SU-DHL-6 (cell line): ENCODE data around the gene OLFM1.

ENCODE experiments used
- H2AFZ ChIP-seq: fragments of 200-600 bp; sonication (generic); 2 replicates; pipeline ENCODE4 v1.6.1; 2014; ENCODE audit warnings: low read depth, mild to moderate bottlenecking, moderate library complexity, mixed read lengths, antibody characterized with exemption, low read length; ENCODE audit not compliant: severe bottlenecking
- H3F3A ChIP-seq: fragments of 200-600 bp; shearing (Covaris generic); 2 replicates; pipeline ENCODE4 v1.6.0; 2016; ENCODE audit warnings: antibody characterized with exemption, mild to moderate bottlenecking; ENCODE audit not compliant: insufficient read depth
- H3K27ac ChIP-seq: fragments of 200-600 bp; sonication (generic); 2 replicates; pipeline ENCODE4 v1.5.1; 2016; ENCODE audit warnings: low read depth, mild to moderate bottlenecking, low read length, moderate library complexity, mixed read lengths
- H3K27me3 ChIP-seq: fragments of 200-600 bp; sonication (generic), shearing (Covaris generic); 2 replicates; pipeline ENCODE4 v1.6.0; 2014; ENCODE audit warnings: mild to moderate bottlenecking, low read length
- H3K36me3 ChIP-seq: fragments of 200-600 bp; sonication (generic); 2 replicates; pipeline ENCODE4 v1.6.1; 2014; ENCODE audit warnings: mild to moderate bottlenecking, low read length, mixed read lengths
- H3K4me2 ChIP-seq: fragments of 300-600, 200-600 bp; shearing (Covaris generic), sonication (generic); 2 replicates; pipeline ENCODE4 v1.6.0; 2014; ENCODE audit warnings: low read length, low read depth, mild to moderate bottlenecking; ENCODE audit not compliant: poor library complexity, severe bottlenecking
- H3K4me3 ChIP-seq: fragments of 200-600 bp; sonication (generic); 2 replicates; pipeline ENCODE4 v1.5.1; 2014; ENCODE audit warnings: antibody characterized with exemption, low read length, mild to moderate bottlenecking, mixed read lengths; ENCODE audit not compliant: insufficient read depth, poor library complexity, severe bottlenecking
- H3K79me2 ChIP-seq: fragments of 200-600 bp; sonication (generic); 2 replicates; pipeline ENCODE4 v1.6.1; 2014; ENCODE audit warnings: mild to moderate bottlenecking, low read length, moderate library complexity; ENCODE audit not compliant: insufficient read depth
- H3K9ac ChIP-seq: fragments of 200-600 bp; sonication (generic); 2 replicates; pipeline ENCODE4 v1.7.0; 2014; ENCODE audit warnings: mild to moderate bottlenecking, low read length
- H3K9me2 ChIP-seq: fragments of 200-600 bp; sonication (generic); replicated peaks from 2 replicates; pipeline ENCODE4 v1.6.1; 2014; ENCODE audit warnings: low read length; ENCODE audit not compliant: insufficient read depth
- H3K9me3 ChIP-seq: fragments of 200-600 bp; sonication (generic); 2 replicates; pipeline ENCODE4 v1.6.1; 2014; ENCODE audit warnings: low read length, mixed read lengths; ENCODE audit not compliant: insufficient read depth
- H4K20me1 ChIP-seq: fragments of 200-600 bp; sonication (generic); 2 replicates; pipeline ENCODE4 v1.6.1; 2014; ENCODE audit warnings: low read depth, mild to moderate bottlenecking, antibody characterized with exemption, low read length, moderate library complexity, mixed read lengths
- EZH2phosphoT487 ChIP-seq: fragments of 200-600 bp; sonication (generic), shearing (Covaris generic); conservative IDR thresholded peaks from 2 replicates; pipeline ENCODE4 v1.6.1; 2018; ENCODE audit warnings: mild to moderate bottlenecking, antibody characterized with exemption, low read length, moderate library complexity, mixed read lengths
- TF ChIP-seq, protein P1 (sequence below): fragments of 200-600 bp; sonication (generic); IDR thresholded peaks from one replicate; pipeline ENCODE4 v1.5.1; 2017; ENCODE audit warnings: antibody characterized with exemption, mild to moderate bottlenecking, low read length, moderate library complexity; ENCODE audit not compliant: insufficient read depth, poor library complexity, severe bottlenecking

Gene OLFM1

DNA sequence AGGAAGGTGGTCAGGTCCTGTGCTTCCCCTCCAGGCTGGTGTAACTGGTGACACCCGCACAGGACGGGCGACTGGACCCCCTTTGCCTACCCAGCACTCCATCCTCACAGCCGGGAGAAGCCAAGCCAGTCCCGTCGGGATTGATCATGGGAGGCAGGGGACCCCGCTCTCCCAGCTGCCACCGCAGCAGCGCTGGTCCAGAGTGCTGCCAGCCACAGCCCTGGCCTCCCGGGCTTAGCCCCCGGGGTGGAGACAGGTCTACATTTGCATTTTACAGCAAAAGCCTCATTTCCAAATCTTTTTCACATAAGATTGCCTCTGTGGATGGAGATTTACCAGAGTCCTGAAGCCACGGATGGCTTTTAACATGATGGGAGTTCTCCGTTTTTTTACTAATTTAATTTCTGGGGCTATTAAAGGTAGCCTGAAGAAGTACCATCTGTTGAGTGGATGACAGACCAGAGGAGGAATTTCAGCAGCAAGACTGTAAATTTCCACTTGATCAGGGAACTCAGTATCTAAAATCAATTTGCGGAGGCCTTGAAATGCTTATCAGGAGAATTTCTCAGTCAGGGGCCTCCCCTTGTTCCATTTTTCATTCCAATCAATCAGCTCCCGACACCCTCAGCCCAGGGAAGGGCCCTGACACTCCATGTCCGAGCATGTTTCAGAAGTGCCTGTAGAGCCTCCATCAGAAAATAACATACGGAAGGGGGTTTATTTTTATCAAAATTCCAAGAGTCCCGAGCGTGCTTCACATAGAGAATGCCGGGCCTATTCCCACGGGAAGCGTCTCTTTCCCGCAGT, 80.6 kb downstream of the OLFM1 start:
- Histone ChIP-seq H3K36me3 (no peaks in the 10 kb centered on the region), H2AFZ (no peak overlapping the region), H3K9me3 (no peaks in the 10 kb centered on the region), H4K20me1 (no peaks in the 10 kb centered on the region), H3K9ac (no peak overlapping the region), H3K27me3 (no peaks in the 10 kb centered on the region), H3K4me2 (no peak overlapping the region), H3K4me3 (no peak overlapping the region), H3K79me2 (no peaks in the 10 kb centered on the region), H3K27ac (no peak overlapping the region), H3F3A (no peaks in the 10 kb centered on the region), H3K9me2 (no peaks in the 10 kb centered on the region)
- no peak for TF ChIP-seq EZH2phosphoT487
- TF ChIP-seq, protein P1, sequence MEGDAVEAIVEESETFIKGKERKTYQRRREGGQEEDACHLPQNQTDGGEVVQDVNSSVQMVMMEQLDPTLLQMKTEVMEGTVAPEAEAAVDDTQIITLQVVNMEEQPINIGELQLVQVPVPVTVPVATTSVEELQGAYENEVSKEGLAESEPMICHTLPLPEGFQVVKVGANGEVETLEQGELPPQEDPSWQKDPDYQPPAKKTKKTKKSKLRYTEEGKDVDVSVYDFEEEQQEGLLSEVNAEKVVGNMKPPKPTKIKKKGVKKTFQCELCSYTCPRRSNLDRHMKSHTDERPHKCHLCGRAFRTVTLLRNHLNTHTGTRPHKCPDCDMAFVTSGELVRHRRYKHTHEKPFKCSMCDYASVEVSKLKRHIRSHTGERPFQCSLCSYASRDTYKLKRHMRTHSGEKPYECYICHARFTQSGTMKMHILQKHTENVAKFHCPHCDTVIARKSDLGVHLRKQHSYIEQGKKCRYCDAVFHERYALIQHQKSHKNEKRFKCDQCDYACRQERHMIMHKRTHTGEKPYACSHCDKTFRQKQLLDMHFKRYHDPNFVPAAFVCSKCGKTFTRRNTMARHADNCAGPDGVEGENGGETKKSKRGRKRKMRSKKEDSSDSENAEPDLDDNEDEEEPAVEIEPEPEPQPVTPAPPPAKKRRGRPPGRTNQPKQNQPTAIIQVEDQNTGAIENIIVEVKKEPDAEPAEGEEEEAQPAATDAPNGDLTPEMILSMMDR: no peak

DNA sequence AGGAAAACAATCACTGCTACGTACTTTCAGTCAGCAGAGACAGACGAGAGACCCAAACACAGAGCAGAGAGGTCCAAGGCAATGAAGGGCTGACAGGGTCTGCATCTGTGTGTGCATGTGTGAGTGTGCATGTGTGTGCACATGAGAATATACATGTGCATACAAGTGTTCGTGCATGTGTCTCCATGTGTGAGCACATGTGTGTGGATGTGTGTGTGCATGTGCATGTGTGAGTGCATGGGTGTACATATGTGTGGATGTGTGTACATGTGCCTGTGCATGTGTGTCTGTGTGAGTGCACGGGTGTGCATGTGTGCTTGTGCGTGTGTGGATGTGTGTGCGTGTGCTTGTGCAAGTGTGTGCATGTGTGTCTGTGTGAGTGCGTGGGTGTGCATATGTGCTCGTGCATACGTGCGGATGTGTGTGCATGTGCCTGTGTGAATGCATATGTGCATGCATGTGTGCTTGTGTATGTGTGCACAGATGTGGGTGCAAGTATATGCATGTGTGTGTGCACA, 82.3 kb downstream of the OLFM1 start:
- H3K4me3 ChIP-seq: no peak overlapping the region
- no peaks in the 10 kb centered on the region for H3K9me2 ChIP-seq
- H3F3A ChIP-seq: no peaks in the 10 kb centered on the region
- H3K36me3 ChIP-seq: no peaks in the 10 kb centered on the region
- H3K27me3 ChIP-seq: no peaks in the 10 kb centered on the region
- no peak overlapping the region for H3K9ac ChIP-seq
- H4K20me1 ChIP-seq: no peaks in the 10 kb centered on the region
- H3K4me2 ChIP-seq: no peak overlapping the region
- H3K79me2 ChIP-seq: no peaks in the 10 kb centered on the region
- no peak overlapping the region for H2AFZ ChIP-seq
- H3K27ac ChIP-seq: no peak overlapping the region
- TF ChIP-seq, protein P1: no peak
- no peak for TF ChIP-seq EZH2phosphoT487
- no peaks in the 10 kb centered on the region for H3K9me3 ChIP-seq

DNA sequence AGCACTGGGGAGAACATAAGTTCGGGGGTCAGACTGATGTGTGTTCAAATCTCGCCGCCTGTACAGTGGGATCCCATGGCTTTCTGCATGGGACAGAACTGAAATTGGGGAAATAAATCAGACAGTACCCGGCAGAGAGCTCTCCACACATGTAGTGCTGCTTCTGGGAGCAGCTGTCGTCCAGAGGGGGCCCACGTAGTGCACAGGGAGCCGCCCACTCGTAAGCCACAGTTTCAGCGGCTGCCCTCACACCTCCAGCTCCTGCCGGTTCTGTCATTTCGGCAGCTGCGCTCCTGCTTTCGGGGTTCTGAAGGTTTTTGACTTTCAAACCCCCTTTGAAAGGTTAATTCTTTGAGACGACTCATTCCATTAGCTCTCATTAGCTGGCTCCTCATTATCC, 83.1 kb downstream of the OLFM1 start:
- Histone ChIP-seq H3K9me3 (no peaks in the 10 kb centered on the region), H3K27ac (no peak overlapping the region), H3K9me2 (no peaks in the 10 kb centered on the region), H3K4me2 (no peak overlapping the region), H3K9ac (no peak overlapping the region), H2AFZ (no peak overlapping the region), H3K27me3 (no peaks in the 10 kb centered on the region), H3K79me2 (no peaks in the 10 kb centered on the region), H3F3A (no peaks in the 10 kb centered on the region), H3K4me3 (no peak overlapping the region), H3K36me3 (no peaks in the 10 kb centered on the region), H4K20me1 (no peaks in the 10 kb centered on the region)
- TF ChIP-seq, protein P1: no peak
- no peak for TF ChIP-seq EZH2phosphoT487
